ENCODE measurements around the gene CTSH. TPM values are rescaled to one million over a fixed set of nuclear protein-coding genes. Genes with fewer than 3 reads are reported as not detected.
A peak's percentile ranks its signal among the peaks of the same experiment; 100 is the strongest.
"Not testable (repeated sequence)": the region's sequence is repeated elsewhere in the genome, so short reads cannot be mapped to it uniquely, and the experiment has no call there.

The CTSH gene
- total and polyA plus RNA-seq, 4 donors: 23.2 to 103 (median 65.4) TPM

DNA sequence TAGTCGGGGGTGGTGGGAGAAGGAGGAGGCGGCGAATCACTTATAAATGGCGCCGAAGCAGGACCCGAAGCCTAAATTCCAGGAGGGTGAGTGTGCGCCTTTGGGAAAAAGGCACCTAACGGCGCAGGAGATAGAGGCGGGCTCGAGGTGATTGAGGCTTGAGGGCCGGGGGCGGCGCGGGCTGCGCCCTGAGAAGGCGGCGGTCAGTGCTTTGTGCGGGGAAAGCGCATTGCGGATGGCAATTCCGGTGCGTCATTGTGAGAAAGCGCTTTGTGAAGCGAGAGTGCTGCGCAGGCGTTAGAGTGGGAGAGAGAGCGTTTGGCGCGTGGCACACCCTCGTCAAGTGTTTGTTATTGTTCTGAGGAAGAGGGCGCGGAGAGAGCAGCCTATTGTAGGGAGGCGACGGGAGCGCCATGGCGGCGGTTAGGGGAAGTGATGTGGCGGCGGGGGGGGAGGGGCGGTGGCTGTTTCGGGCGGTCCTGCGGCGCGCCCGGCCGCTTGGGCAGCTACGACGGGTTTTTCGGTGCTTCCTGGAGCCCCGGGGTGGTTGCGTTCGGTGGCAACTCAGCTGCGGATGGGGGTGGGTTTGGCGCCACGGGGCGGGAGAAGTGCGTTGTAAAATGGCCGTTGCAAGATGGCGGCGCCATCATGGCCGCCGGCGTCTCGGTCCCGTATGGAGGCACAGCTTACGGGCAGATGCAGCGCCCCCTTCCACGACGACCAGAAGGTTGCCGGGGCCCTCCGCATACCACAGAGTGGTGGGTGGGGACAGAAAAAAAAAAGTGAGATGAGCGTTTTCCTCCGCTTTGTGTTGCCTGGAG, 71.7 kb downstream of the CTSH start:
- H3K4me3 ChIP-seq (ENCODE audit: low read length in 2 of 2): peak overlapping the region; percentile 61 to 94
- peak overlapping the region; percentile 97 to 99 for H3K27ac ChIP-seq (ENCODE audit: low read depth in 1 of 2, low read length in 2 of 2)
- peaks cover 0 to 3% of the 10 kb centered on the region in 2 donors for H3K4me1 ChIP-seq (ENCODE audit: control insufficient read depth in 1 of 2, insufficient read depth in 2 of 2, low read length in 2 of 2)
- H3K27me3 ChIP-seq (ENCODE audit: control insufficient read depth in 1 of 2, insufficient read depth in 2 of 2, low read length in 1 of 2): no peaks in the 10 kb centered on the region
- WGBS, 2 donors: 0% methylated on average over 66 to 75 of the region's 75 CpGs
- peak; percentile 90 for ATAC-seq (ENCODE audit: low FRiP score)
- no peaks in the 10 kb centered on the region for H3K9me3 ChIP-seq (ENCODE audit: control insufficient read depth, low read length)
- no peaks in the 10 kb centered on the region for H3K36me3 ChIP-seq (ENCODE audit: control insufficient read depth in 1 of 2, insufficient read depth in 2 of 2, low read length in 1 of 2)
- DNase-seq: peak; percentile 88 to 93
- intact Hi-C loops (cut with DNase I): loop anchor here (10.0 kb wide), 1 partner anchor 118 kb away; no protein-coding TSS in a partner anchor

DNA sequence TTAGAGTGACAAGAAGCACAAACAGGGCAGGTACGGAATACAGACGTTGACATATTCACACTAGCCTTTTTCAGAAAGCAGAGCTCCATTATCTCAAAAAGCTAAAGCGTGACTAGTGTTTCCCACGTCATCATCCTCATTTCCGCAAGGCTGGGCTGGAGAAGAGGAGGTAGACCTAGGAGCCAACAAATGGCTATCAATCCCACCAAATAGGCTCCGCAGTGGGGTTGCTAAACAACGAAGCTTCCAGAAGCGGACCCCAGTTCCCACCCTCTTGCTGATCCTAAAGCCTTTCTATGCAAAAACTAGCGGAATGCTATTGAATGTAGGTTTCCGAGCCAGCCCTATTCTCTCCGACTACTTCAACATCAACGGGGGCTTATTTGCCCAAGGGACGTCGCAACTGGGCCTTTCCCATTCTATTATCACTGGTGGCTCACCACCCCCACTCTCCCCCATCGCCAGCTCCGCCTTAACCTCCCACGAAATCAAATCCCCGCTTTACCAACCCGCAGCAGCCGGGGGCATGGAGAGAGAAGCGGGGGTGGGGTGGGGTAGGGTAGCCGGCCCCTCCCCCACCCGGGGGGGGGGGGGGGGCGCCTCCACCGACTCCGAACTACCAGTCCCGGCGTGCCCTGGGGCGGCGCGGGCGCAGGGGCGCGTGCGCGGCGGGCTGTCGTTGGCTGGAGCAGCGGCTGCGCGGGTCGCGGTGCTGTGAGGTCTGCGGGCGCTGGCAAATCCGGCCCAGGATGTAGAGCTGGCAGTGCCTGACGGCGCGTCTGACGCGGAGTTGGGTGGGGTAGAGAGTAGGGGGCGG, 72.5 kb downstream of the CTSH start, which contains the start of gene MORF4L1:
Gene MORF4L1, plus strand, starts transcription at position 736 of the 817 bp plus-strand sequence. CDS start 128 bp downstream, outside the sequence.
- no peaks in the 10 kb centered on the region for H3K36me3 ChIP-seq (ENCODE audit: control insufficient read depth in 1 of 2, insufficient read depth in 2 of 2, low read length in 1 of 2)
- DNase-seq (peak; percentile 98 to 99), ATAC-seq (ENCODE audit: low FRiP score) (peak; percentile 96)
- WGBS, 2 donors: 3% methylated on average over 36 to 52 of the region's 52 CpGs
- peak within 1 kb of the TSS; percentile 78 to 94 for H3K4me3 ChIP-seq (ENCODE audit: low read length in 2 of 2)
- no peaks in the 10 kb centered on the region for H3K9me3 ChIP-seq (ENCODE audit: control insufficient read depth, low read length)
- no peaks in the 10 kb centered on the region for H3K4me1 ChIP-seq (ENCODE audit: control insufficient read depth in 1 of 2, insufficient read depth in 2 of 2, low read length in 2 of 2)
- no peaks in the 10 kb centered on the region for H3K27me3 ChIP-seq (ENCODE audit: control insufficient read depth in 1 of 2, insufficient read depth in 2 of 2, low read length in 1 of 2)
- intact Hi-C loops (cut with DNase I): loop anchor here (10.0 kb wide), 1 partner anchor 118 kb away; no protein-coding TSS in a partner anchor
- H3K27ac ChIP-seq (ENCODE audit: low read depth in 1 of 2, low read length in 2 of 2): peak within 1 kb of the TSS; percentile 97 to 99

DNA sequence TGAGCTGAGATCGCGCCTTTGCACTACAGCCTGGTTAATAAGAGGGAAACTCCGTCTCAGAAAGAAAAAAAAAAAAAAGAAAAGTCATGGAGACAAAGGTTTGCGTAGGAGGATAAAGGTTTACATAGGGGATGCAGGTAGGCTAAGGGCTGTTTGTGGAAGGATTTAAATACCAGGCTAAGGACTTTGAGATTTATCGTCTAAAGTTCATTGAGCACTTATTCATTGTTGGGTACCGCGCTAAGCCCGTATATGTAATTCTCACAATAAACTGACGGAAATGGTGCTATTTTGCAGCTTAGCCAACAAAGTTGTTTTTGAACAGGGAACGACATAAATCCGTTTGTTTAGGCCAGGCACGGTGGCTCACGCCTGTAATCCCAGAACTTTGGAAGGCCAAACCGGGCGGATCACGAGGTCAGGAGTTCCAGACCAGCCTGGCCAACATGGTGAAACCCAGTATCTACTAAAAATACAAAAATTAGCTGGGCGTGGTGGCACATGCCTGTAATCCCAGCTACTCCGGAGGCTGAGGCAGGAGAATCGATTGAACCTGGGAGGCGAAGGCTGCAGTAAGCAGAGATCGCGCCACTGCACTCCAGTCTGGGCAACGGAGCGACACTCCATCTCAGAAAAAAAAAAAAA, 73.2 kb downstream of the CTSH start:
- ATAC-seq (ENCODE audit: low FRiP score); H3K4me3 ChIP-seq (ENCODE audit: low read length in 2 of 2); H3K36me3 ChIP-seq (ENCODE audit: control insufficient read depth in 1 of 2, insufficient read depth in 2 of 2, low read length in 1 of 2); H3K27me3 ChIP-seq (ENCODE audit: control insufficient read depth in 1 of 2, insufficient read depth in 2 of 2, low read length in 1 of 2); H3K27ac ChIP-seq (ENCODE audit: low read depth in 1 of 2, low read length in 2 of 2); H3K4me1 ChIP-seq (ENCODE audit: control insufficient read depth in 1 of 2, insufficient read depth in 2 of 2, low read length in 2 of 2); H3K9me3 ChIP-seq (ENCODE audit: control insufficient read depth, low read length); DNase-seq: not testable (repeated sequence)
- 80 to 81% methylated on average over 24 of the region's 24 CpGs for whole genome bisulfite sequencing, 2 donors
- intact Hi-C loops (cut with DNase I): loop anchor here (10.0 kb wide), 1 partner anchor 117 kb away; no protein-coding TSS in a partner anchor

Other genes starting within 250 kb of the CTSH start
- gene ADAMTS7, start 133.6 kb downstream of the CTSH start, total RNA-seq: 10 to 100 TPM; 14.7 to 23.9 TPM
- gene ADAMTS7, start 133.6 kb downstream of the CTSH start, polyA plus RNA-seq: 10 to 100 TPM in 1 of 2 donors, 1 to 10 TPM in 1; 3.9 to 30.0 TPM
- 100 to 1,000 TPM; 363 to 401 TPM for gene MORF4L1, start 72.2 kb downstream of the CTSH start, total RNA-seq
- gene MORF4L1, start 72.2 kb downstream of the CTSH start, polyA plus RNA-seq: 100 to 1,000 TPM; 457 to 868 TPM
- gene RASGRF1, start 145.7 kb upstream of the CTSH start, total RNA-seq: under 1 TPM; 0.13 to 0.15 TPM
- gene RASGRF1, start 145.7 kb upstream of the CTSH start, polyA plus RNA-seq: not detected